ENCODE results near the gene MIGA2. TPM values are rescaled to one million over a fixed set of nuclear protein-coding genes. Genes with fewer than 3 reads are reported as not detected.
A peak's percentile ranks its signal among the peaks of the same experiment; 100 is the strongest.

The MIGA2 gene
- total RNA-seq, 1 donor: 22.7 TPM

- Histone ChIP-seq H3K4me1 (ENCODE audit: insufficient read depth, low read length) (peaks cover 22% of the 10 kb centered on the region), H3K4me3 (ENCODE audit: low read length) (peak overlapping the region; percentile 62), H3K27me3 (ENCODE audit: insufficient read depth, low read length) (no peaks in the 10 kb centered on the region), H3K9me3 (ENCODE audit: low read depth, low read length) (no peaks in the 10 kb centered on the region)
Measured at GRCh38 chr9:129081388-129081904, 45.0 kb downstream of the MIGA2 start.

- Histone ChIP-seq H3K4me1 (ENCODE audit: insufficient read depth, low read length) (peaks cover 22% of the 10 kb centered on the region), H3K9me3 (ENCODE audit: low read depth, low read length) (no peaks in the 10 kb centered on the region), H3K4me3 (ENCODE audit: low read length) (no peak overlapping the region), H3K27me3 (ENCODE audit: insufficient read depth, low read length) (no peaks in the 10 kb centered on the region)
Measured at GRCh38 chr9:129084087-129084486, 47.7 kb downstream of the MIGA2 start.

GRCh38 chr9:129089246-129089645, 52.8 kb downstream of the MIGA2 start:
- Histone ChIP-seq H3K27me3 (ENCODE audit: insufficient read depth, low read length) (no peaks in the 10 kb centered on the region), H3K4me1 (ENCODE audit: insufficient read depth, low read length) (no peaks in the 10 kb centered on the region), H3K4me3 (ENCODE audit: low read length) (no peak overlapping the region), H3K9me3 (ENCODE audit: low read depth, low read length) (no peaks in the 10 kb centered on the region)

- Histone ChIP-seq H3K4me1 (ENCODE audit: insufficient read depth, low read length) (no peaks in the 10 kb centered on the region), H3K4me3 (ENCODE audit: low read length) (no peak overlapping the region), H3K9me3 (ENCODE audit: low read depth, low read length) (no peaks in the 10 kb centered on the region), H3K27me3 (ENCODE audit: insufficient read depth, low read length) (no peaks in the 10 kb centered on the region)
Measured at GRCh38 chr9:129093602-129094386, 57.4 kb downstream of the MIGA2 start.

GRCh38 chr9:129094387-129095169, 58.2 kb downstream of the MIGA2 start:
- Histone ChIP-seq H3K4me3 (ENCODE audit: low read length) (no peak overlapping the region), H3K27me3 (ENCODE audit: insufficient read depth, low read length) (no peaks in the 10 kb centered on the region), H3K9me3 (ENCODE audit: low read depth, low read length) (no peaks in the 10 kb centered on the region), H3K4me1 (ENCODE audit: insufficient read depth, low read length) (no peaks in the 10 kb centered on the region)

- Histone ChIP-seq H3K4me3 (ENCODE audit: low read length) (no peak overlapping the region), H3K4me1 (ENCODE audit: insufficient read depth, low read length) (no peaks in the 10 kb centered on the region), H3K9me3 (ENCODE audit: low read depth, low read length) (no peaks in the 10 kb centered on the region), H3K27me3 (ENCODE audit: insufficient read depth, low read length) (no peaks in the 10 kb centered on the region)
Measured at GRCh38 chr9:129095170-129095667, 58.8 kb downstream of the MIGA2 start.

GRCh38 chr9:129095908-129096307, 59.5 kb downstream of the MIGA2 start:
- Histone ChIP-seq H3K4me1 (ENCODE audit: insufficient read depth, low read length) (no peaks in the 10 kb centered on the region), H3K27me3 (ENCODE audit: insufficient read depth, low read length) (no peaks in the 10 kb centered on the region), H3K9me3 (ENCODE audit: low read depth, low read length) (no peaks in the 10 kb centered on the region), H3K4me3 (ENCODE audit: low read length) (no peak overlapping the region)

- H3K4me3 ChIP-seq (ENCODE audit: low read length): no peak overlapping the region
- no peaks in the 10 kb centered on the region for H3K4me1 ChIP-seq (ENCODE audit: insufficient read depth, low read length)
- no peaks in the 10 kb centered on the region for H3K27me3 ChIP-seq (ENCODE audit: insufficient read depth, low read length)
- H3K9me3 ChIP-seq (ENCODE audit: low read depth, low read length): no peaks in the 10 kb centered on the region
Measured at GRCh38 chr9:129097671-129098306, 61.4 kb downstream of the MIGA2 start.

GRCh38 chr9:129098328-129098727, 61.9 kb downstream of the MIGA2 start:
- Histone ChIP-seq H3K4me3 (ENCODE audit: low read length) (no peak overlapping the region), H3K27me3 (ENCODE audit: insufficient read depth, low read length) (no peaks in the 10 kb centered on the region), H3K4me1 (ENCODE audit: insufficient read depth, low read length) (no peaks in the 10 kb centered on the region), H3K9me3 (ENCODE audit: low read depth, low read length) (no peaks in the 10 kb centered on the region)

GRCh38 chr9:129100383-129101169, 64.2 kb downstream of the MIGA2 start:
- Histone ChIP-seq H3K4me1 (ENCODE audit: insufficient read depth, low read length) (no peaks in the 10 kb centered on the region), H3K27me3 (ENCODE audit: insufficient read depth, low read length) (no peaks in the 10 kb centered on the region), H3K9me3 (ENCODE audit: low read depth, low read length) (no peaks in the 10 kb centered on the region), H3K4me3 (ENCODE audit: low read length) (no peak overlapping the region)

- Histone ChIP-seq H3K4me3 (ENCODE audit: low read length) (no peak overlapping the region), H3K27me3 (ENCODE audit: insufficient read depth, low read length) (no peaks in the 10 kb centered on the region), H3K4me1 (ENCODE audit: insufficient read depth, low read length) (no peaks in the 10 kb centered on the region), H3K9me3 (ENCODE audit: low read depth, low read length) (no peaks in the 10 kb centered on the region)
Measured at GRCh38 chr9:129101279-129101678, 64.9 kb downstream of the MIGA2 start.

GRCh38 chr9:129102095-129102525, 65.7 kb downstream of the MIGA2 start:
- H3K9me3 ChIP-seq (ENCODE audit: low read depth, low read length): no peaks in the 10 kb centered on the region
- H3K4me1 ChIP-seq (ENCODE audit: insufficient read depth, low read length): no peaks in the 10 kb centered on the region
- H3K4me3 ChIP-seq (ENCODE audit: low read length): no peak overlapping the region
- no peaks in the 10 kb centered on the region for H3K27me3 ChIP-seq (ENCODE audit: insufficient read depth, low read length)

GRCh38 chr9:129102791-129103594, 66.6 kb downstream of the MIGA2 start:
- Histone ChIP-seq H3K27me3 (ENCODE audit: insufficient read depth, low read length) (no peaks in the 10 kb centered on the region), H3K4me1 (ENCODE audit: insufficient read depth, low read length) (no peaks in the 10 kb centered on the region), H3K4me3 (ENCODE audit: low read length) (no peak overlapping the region), H3K9me3 (ENCODE audit: low read depth, low read length) (no peaks in the 10 kb centered on the region)

GRCh38 chr9:129103595-129103965, 67.2 kb downstream of the MIGA2 start:
- Histone ChIP-seq H3K4me1 (ENCODE audit: insufficient read depth, low read length) (no peaks in the 10 kb centered on the region), H3K9me3 (ENCODE audit: low read depth, low read length) (no peaks in the 10 kb centered on the region), H3K4me3 (ENCODE audit: low read length) (no peak overlapping the region), H3K27me3 (ENCODE audit: insufficient read depth, low read length) (no peaks in the 10 kb centered on the region)

Measured in mononuclear cell (primary cell).